Activated CD4-positive, CD25-positive, alpha-beta regulatory T cell treated with anti-CD3 and anti-CD28 coated beads, Interleukin-2, amount 50 U/mL, for 24 hours (primary cell): ENCODE results near the gene LSS.

Source experiments
- ATAC-seq, 2 donors: fragments of 150-1000 bp; cut with Tn5 transposase; one replicate each; pipeline ENCODE4 v1.10.0; 2021; ENCODE audit warnings: mild to moderate bottlenecking in 1 of 2, moderate library complexity in 1 of 2

LSS gene

GRCh38 chr21:46218906-46219590 lies 9.5 kb downstream of the LSS start:
- ATAC-seq: no peak

DNA sequence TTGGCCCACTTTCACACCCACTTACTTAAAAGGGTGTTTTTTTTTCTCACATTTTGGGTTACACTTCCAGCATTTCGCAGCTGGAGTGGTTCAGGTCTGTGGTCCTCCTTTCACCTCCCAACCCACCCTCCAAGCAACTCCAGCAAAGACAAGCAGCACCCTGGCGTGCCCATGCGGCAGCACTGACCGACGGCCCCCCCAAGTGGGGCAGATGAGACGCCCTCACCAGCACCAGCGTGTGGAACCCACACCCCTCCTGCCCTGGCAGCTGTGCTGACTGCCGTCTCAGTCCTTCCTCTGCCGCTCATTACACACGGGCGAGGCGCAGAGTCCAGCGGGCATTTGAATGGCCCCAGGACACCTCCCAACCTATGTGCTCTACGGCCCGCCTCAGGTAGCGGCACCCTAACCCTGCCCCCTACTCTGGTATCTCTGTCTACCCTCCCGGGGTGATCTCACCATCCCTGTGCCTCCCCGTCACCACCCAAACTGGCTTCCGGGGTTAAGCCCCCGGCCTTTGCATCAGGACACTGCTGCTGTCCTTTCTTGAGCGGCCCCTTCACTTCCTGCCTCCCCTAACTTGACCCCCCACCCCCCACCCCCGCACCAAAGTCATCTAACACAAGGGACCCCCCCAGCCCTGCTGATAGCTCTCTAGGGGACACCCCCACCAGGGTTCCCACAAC lies 10.9 kb downstream of the LSS start:
- no peak for ATAC-seq

DNA sequence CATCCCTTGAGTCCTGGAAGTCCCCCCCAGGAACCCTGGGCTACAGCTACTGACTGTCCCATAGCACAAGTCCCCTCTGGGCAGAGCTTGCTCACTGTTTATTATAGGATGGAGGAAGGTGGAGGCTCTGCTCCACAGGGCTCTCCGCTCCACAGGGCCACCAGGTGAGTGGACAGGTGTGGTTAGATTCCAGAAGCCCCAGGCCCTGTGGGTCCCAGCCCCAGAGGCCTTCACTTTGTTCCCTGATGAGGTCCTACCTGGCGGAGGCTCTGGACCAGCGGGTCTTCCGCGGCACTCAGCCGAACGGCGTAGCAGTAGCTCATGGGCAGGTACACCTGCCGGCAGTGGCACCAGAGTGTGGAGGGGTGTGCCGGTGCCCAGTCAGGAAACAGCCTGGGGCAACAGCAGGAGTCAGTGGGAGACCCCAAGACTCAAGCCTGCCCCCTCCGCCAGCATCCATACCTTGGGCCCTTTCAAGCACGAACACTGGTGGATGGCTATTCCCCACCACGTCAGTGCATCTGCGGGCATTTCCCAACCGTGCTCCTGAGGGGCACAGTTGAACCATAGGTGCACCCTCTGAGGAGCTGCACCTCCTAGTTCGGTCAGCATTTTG lies 12.3 kb downstream of the LSS start:
- ATAC-seq: no peak

DNA sequence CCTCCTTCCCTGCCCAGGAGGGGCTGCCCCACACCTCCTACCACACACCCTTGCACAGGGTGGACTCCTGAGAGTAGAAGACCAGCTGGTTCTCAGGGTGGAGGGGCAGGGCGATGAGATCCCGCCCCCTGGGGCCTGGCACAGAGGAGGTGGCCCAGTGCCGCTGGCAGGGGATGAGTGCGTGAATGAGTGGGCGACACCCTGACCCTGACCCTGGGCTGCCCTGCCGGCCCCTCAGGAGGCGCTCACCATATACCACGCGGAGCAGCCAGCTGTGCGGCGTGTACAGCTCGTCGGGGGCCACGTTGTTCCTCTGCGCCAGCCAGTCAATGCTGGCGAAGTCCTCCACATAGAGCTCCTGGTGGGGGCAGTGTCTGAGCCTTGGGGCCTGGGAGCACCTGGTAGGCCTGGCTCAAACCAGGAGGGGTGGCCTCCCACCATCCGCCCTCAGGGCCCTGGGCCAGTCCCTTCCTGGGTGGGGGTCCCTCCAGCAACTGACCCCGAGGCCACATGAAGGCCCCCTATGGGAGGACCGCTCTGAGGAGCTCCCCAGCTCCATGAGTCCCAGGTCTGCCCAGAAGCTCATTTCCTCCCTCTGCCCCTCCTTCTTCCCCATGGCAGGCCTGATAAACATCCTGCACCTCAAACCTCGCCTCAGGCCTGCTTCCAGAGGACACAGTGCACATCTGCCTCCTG lies 13.0 kb downstream of the LSS start:
- no peak for ATAC-seq

DNA sequence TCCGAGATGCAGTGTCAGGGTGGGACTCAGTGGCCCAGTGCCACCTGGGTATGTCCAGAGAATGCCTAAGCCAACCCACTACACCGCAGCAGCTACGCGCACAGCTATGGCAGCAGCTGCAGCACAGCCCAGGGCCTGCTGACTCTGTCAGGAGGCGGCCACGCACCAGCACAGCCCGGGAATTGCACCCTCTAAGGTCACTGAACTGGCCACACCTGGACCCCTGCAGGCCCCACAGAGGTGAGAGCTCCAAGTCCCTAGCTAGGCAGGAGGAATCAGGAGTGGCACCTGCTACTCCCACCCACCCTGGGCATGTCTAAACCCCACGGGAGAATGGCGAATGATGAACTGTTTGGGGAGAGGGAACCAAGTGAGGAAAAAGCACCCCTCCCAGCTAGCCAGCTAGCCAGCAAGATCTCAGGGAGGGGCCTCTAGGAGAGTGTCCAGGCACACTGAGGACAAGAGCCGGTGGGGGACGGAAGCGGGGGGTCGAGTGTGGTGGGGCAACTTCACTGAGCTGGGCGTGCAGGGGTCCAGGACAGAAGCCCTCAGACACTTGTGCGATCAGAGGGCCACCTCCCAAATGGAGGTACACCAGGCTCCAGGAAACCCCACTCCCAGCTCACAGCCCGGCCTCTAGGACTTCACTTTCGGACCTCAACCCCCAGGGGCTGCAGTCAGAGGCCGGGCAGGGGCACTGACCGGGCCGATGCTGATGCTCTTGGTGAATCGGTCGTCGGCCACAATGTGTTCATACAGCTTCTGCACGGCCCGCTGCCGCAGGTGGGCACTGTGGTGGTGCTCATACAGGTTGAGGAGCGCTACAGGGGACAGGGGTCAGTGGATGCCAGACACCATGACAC lies 13.9 kb downstream of the LSS start:
- ATAC-seq: no peak

DNA sequence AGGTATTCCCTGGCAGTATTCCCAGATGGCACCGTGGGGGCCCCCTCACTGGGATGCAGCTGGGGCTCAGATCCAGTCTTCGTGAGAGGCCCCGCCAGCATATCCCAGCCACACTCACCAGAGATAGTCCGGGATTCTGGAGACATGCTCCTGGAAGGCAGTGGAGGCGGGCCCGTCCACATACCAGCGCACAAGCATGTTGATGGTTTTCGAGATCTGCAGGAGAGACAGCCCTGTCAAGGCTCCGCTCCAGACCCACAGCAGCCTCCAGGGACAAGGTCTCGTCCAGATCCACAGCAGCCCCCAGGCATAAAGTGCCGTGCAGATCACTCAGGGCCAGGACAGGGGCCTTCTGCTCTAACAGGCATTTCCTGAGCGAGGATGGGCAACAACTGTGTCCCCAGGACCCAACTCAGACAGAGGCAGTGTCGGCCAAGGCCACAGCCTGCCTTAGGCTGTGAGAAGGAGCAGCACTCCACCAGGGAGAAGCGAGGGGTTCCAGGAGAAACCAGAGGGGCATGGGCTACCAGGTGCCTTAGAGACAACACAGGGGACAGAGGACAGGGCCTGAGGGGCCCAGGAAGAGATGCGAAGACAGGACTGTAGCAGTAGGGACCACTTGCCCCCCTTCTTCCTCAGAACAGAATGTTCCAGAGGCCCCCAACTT lies 14.8 kb downstream of the LSS start:
- ATAC-seq: no peak

DNA sequence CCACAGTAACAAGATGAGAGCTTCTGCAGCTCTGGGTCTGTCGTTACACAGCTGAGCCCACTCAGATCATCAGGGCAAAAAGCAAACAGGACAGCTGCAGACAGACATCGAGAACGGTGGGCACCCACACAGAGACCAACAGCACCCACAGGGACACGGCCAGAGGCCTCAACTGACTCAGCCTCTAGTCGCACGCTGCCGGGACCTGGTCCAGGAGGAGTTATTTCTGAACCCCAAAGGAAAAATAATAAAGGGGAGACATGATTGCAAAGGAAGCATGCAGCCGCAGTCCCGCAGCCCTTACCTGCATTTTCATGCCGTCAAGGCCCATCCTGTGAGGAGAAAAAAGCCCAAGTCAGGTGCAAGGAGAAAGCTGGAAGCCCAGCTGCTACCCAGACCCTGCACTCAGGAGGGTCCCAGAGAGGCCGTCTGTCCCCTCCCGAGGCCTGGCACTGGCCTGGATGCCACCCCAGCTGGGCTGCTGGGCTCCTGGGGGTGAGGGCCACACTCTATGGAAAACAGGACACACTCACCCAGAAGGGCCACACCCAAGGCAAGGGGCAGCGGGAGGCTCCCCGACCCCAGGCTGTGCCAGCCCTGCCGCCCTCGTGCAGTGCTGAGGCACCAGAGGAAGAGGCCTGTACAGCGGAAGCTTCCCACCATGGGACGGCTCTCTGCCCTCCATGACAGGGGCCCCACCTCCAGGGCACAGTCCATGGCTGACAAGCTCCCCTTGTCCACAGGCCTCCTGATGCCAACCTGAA lies 15.7 kb downstream of the LSS start:
- no peak for ATAC-seq

GRCh38 chr21:46211786-46212720 lies 16.5 kb downstream of the LSS start:
- no peak for ATAC-seq

DNA sequence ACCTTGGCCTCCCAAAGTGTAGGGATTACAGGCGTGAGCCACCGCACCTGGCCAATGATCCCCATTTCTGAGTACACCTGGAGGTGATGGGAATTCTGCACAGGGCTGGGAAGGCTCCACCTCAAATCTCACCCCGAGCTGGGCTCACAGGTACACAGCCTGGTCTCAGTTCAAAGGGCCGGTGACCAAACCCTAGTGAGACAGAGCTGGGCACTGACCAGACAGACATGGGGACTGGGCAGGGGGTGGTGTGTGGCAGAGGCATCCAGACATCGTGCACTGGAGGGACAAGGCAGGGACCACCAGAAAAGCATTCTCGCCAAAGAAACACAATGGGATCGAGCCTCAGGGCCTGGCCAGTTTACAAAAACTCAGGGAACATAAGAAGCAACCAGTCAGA lies 17.2 kb downstream of the LSS start:
- ATAC-seq: no peak

DNA sequence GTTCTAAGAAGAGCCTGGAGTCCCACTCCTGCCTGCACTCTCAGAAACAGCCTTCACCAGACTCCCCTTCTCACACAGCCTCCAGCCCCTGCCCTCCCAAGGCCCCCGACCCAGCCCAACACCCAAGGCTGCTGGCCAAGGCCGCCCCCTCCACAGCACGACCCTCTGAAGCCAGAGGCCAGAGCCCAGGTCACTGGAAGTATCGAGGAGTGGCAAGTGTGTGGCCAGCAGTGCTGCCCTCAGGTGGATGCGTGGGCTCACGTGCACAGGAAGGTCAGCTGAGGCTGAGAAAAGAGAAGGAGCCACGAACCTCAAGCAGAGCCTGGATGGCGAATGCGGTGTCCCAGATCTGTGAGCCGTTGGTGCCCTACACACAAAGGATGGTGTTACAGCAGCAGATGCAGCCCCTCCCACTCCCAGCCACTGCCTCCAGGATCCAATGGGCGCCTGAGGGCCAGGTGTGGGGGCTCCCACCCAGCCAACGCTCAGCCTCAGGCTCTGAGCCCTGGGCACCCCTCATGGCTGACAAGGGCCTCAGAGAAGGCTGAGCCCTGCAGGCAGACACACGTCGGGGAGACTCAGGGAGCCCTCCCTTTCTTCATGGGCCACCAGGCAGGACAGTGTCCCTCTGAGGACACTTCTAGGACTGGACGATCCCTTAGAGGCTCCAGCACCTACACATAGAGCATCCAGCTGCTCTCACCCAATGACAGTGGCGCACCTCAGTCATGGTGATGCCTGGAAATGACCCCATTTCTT lies 18.0 kb downstream of the LSS start:
- ATAC-seq: no peak

- no peak for ATAC-seq
Measured at GRCh38 chr21:46208761-46209721, 19.5 kb downstream of the LSS start.

DNA sequence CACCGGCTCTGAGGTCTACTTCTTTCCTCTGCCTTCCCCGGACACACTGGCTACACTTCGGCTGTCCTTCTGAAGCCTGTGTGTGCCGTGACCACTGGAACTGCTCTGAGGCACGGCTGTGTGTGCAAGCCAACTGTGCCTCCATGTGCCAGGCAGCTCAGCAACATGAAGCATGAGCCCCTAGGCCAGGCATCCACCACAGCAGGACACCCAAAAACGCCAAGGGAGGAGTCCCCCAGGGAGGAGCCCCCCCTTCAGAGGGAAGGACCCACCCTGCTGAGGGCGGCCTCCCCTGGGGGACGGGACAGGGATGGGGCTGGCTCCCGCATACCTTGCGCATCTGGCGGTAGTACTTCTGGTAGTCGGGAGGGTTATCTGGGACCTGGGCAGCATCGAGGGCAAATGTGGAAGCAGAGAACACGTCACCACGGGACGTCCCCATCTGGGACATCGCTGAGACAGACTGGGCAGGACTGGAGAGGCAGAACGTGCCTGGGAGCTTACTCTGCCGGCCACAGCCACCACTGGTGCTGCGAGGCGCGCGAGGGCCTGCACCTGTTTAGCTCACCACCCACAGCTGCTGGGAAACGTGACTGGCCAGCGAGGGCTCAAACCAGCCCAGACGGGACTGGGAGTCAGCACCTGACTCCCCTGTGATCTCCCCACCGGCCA lies 20.5 kb downstream of the LSS start:
- ATAC-seq: no peak

DNA sequence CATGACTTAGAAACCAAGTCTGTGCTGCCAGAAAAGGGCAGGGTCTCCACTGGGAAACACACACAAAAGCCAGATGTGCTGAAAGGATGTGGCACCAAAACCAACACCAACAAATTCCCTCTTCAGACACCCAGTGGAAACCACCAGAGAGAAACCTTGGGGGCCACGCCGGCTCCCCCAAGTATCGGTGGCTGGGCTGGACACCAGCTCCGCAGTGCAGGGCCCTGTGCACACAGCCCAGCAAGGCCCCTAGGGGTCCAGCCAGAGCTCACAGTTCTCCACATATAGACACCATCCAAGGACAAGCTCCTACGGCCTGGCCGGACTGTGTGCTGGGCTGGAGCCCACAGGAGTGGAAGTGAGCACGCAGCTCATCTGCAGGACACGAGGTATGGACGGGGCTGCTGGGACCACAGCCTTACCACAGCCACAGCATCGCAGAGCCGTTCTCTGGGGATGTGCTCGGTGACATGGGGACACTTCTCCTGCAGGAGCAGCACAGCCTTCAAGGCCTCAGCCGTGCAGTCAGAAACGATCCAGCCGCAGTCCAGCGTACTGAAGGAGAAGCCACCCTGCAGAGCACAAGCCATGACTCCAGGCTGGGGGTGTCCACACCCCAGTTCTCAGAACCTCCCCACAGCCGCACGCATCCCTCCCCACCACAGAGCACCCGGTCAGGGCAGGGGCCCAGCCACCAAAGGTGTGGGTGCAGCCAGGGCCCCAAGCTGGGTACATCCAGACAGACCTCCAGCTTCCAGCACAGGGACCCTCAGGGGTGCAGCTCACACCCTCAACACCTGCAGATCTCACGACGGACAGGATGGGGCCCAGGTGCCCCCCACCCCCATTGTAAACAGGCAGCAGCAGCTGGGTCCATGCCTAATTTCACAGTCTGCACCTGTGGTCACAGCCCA lies 21.3 kb downstream of the LSS start:
- no peak for ATAC-seq

DNA sequence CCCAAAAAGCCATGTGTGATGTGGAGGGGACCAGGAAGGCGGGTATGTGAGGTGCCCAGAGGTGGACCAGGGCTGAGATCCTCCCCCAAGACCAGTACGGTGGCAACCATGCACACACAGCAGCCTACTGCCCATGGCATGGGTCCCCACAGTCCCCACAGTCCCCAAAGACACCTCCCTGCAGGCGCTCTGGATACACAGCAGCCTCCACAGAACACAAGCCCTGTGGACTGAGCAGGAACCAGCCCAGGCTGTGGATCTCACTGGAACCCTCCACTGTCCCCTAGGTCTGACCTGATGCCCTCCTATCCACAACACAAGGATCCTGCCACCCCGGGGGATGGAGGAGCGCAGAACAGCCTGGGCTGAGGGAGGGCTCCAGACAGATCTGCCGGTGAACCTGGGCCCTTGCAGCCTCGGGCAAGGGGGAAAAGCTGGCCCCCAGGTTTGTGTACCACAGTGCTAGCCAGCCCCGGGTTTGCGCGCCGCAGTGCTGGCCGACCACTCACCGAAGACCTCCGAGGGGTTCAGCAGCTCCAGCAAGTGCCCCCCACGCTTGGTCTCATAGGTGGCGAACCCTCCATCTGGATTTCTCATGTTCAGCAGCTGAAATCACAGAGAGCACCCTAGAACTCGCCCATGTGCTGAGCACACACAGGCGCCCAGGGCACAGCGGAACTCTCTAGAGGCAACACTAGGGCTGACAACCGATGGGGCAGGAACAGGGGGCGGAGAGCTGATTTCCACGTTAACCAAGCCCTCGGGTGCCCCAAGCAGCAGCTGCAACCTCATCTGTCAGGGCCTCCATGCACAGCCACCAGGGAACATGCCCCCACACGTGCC lies 22.2 kb downstream of the LSS start:
- ATAC-seq: no peak

DNA sequence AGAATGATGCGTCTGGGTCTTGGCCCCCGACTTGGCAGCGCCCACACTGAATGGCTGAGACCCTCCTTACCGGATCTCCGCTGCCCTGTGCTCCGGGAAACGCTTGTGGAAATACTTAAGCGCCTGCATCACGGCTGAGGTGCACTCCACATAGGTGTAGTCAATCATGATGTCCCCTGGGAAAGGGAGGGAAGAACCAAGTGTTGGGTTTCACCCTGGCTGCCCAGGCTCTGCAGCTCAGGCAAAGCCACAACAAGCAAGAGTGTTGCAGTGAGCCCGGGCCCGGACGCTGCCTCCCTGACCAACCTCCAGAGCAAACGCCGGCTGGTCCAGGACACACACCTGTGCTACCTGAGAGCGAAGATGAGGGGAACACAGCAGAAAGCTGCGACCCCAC lies 22.8 kb downstream of the LSS start:
- ATAC-seq: no peak
